C4-2B (cell line): Measurements from ENCODE around the gene GCNT2.
"Not testable (repeated sequence)": the region's sequence is repeated elsewhere in the genome, so short reads cannot be mapped to it uniquely, and the experiment has no call there.

Source experiments
- H3K27ac ChIP-seq: fragments of 450-650 bp; 2 replicates; pipeline ENCODE4 v1.5.1; 2017
- ZFX ChIP-seq: fragments of 450-650 bp; IDR thresholded peaks from 2 replicates; pipeline ENCODE4 v1.6.1; 2017
- TF ChIP-seq, protein P1 (sequence below): fragments of 450-650 bp; conservative IDR thresholded peaks from 2 replicates; pipeline ENCODE4 v1.5.1; 2017; ENCODE audit warnings: mild to moderate bottlenecking

Gene GCNT2

DNA sequence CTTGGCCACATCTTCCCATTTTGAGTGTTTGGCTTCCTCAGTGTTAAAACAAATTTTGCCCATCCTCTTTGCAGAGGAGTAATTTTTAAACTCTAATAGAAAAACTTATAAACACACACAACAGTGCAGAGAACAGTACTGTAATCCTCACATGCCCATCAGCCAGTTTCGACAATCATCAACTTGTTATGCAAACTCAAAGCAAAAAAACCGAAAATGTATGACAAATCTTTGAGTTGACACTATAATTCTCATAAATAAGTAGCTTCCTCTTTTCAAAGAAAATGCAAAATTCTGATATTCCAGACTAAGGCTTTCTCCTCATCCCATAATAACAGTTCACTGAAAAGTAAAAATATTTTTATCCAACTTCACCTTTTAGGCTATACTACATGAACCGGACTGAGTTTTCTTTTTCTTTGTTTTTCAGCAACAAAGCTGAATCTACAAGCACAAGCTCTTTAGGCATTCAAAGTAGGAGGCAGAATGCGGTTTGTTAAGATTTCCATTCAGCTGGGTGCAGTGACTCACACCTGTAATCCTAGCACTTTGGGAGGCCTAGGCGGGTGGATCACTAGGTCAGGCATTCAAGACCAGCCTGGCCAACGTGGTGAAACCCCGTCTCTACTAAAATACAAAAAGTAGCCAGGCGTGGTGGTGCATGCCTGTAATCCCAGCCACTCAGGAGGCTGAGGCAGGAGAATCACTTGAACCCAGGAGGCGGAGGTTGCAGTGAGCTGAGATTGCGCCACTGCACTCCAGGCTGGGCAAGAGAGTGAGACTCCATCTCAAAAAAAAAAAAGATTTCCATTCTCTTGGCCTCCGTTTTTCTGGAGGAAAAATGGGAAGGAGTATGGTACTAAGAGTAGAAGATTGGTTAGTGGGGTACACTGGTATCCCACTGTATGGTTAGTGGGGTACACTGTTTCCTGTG is 74.8 kb downstream of the GCNT2 start:
- TF ChIP-seq, protein P1, sequence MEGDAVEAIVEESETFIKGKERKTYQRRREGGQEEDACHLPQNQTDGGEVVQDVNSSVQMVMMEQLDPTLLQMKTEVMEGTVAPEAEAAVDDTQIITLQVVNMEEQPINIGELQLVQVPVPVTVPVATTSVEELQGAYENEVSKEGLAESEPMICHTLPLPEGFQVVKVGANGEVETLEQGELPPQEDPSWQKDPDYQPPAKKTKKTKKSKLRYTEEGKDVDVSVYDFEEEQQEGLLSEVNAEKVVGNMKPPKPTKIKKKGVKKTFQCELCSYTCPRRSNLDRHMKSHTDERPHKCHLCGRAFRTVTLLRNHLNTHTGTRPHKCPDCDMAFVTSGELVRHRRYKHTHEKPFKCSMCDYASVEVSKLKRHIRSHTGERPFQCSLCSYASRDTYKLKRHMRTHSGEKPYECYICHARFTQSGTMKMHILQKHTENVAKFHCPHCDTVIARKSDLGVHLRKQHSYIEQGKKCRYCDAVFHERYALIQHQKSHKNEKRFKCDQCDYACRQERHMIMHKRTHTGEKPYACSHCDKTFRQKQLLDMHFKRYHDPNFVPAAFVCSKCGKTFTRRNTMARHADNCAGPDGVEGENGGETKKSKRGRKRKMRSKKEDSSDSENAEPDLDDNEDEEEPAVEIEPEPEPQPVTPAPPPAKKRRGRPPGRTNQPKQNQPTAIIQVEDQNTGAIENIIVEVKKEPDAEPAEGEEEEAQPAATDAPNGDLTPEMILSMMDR = no peak
- no peak for TF ChIP-seq ZFX
- no peak overlapping the region for H3K27ac ChIP-seq

DNA sequence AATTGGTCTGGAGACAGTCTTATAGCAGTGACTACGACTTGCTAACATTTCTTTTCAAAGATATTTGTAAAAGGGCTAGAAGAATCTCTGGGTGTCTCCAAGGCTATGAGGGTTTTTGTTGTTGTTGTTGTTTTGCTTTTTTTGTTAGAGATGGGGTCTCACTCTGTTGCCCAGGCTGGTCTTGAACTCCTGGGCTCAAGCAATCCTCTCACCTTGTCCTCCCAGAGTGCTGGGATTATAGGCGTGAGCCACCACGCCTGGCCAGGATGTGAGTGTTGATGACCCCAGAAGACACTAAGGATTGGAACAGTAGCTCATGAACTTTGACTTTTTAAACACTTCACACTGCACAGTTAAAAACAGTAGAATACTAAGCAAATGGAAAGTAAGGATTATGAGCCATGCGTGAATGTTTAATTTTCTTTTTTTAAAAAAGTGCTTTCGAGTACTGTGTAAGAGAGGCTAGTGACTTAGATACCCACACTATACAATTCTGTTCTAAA is 76.4 kb downstream of the GCNT2 start:
- no peak overlapping the region for H3K27ac ChIP-seq
- TF ChIP-seq, protein P1 = no peak
- no peak for TF ChIP-seq ZFX

DNA sequence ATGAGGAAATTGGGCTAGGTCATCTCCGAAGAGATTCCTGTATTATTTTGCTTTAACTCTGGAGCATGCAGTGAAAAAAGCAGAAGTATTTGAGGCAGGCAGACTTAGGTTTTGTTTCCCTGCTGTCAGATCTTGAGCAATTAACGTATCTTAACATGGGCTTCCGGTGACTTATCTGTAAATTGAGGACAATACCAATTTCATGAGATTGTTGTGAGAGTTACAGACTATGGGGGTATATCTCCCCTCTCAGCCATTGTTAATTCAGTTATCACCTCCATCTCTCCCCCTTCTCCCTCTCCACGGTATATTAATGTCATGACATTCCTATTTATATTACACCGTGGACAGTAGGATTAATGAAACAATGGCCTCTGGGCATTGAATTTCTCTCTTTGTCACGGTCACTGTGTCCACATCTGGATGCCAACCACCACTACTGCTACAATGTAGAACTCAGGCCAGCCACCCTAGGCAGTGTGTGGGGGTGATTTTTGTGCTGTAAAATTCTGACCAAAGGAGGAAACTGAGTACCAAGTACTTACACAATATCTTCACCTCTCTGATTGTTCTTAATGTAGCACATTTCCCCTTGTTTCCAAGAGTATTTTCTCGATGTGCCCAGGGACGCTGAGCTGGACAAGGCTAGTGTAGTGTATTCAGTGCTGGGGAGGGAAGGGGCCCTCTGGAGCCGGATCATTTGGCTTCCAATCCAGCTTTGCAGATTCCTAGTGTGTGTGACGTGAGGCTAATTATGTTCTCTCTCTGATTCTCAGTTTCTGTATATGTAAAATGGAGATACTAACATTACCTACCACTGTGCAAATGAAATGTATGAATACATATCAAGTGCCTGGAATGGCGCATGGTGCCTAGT is 77.2 kb downstream of the GCNT2 start:
- TF ChIP-seq ZFX = no peak
- no peak overlapping the region for H3K27ac ChIP-seq

DNA sequence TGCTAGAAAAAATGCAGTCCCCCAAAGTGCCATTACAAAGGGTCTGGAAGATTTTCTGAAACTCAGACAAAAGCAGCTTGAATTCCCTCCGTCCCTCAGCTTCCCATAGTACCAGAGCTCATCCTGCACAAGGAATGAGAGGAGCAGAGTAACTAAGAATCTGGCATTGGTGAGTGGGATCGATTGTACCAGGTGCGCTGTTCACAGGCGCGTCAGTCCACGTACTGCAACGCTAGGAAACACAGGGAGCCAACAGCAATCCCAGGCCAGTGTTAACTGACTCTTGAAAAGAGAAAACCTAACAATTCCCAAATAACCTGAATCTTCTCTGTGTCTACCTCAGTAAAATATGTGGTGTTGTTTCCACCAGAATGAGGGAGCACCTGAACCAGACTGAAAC is 77.9 kb downstream of the GCNT2 start:
- H3K27ac ChIP-seq = no peak overlapping the region
- TF ChIP-seq, protein P1 = no peak
- TF ChIP-seq ZFX = no peak

DNA sequence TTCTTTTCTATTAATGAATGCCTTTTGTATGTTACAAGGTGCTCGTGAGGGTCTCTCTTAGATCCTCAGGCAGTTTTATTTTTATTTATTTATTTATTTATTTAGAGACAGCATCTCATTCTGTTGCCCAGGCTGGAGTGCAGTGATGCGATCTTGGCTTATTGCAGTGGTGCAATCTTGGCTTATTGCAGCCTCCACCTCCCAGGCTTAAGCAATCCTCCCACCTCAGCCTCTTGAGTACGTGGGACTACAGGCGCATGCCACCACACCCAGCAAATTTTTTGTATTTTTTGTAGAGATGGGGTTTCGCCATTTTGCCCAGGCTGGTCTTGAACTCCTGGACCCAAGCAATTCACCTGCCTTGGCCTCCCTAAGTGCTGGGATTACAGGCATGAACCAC is 79.5 kb downstream of the GCNT2 start:
- not testable (repeated sequence) for H3K27ac ChIP-seq

DNA sequence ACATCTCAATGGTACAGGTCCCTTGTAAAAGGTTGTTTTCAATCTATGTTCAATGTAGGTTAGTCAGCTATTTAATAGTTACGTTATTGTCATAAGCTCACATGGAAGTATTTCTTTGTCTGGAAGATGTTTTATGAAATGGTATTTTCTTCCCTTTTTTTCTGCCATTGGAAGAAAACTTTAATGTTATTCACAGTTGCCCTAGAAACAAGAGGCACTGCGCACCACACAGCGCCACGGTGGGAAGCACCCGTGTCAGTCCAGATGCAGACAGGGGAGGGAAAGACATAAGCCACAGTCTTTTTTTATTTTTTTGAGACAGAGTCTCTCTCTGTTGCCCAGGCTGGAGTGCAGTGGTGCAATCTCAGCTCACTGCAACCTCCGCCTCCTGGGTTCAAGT is 82.1 kb downstream of the GCNT2 start:
- H3K27ac ChIP-seq = no peak overlapping the region
- TF ChIP-seq, protein P1 = no peak
- TF ChIP-seq ZFX = no peak

DNA sequence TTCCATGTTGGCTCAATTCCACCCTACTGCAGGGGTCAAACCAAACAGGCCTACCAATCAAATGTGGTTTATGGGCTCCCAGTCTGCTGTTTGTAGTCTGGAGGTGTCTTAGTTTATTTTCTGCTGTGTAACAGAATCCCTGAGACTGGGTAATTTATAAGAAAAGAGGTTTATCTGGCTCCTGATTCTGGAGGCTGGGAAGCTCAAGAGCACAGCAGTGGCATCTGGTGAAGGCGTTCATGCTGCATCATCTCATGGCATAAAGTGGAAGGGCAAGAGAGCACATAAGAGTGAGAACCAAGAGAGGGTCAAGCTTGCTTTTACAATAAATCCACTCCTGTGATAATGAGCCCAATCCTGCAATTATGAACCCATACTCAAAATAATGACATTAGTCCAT is 87.9 kb downstream of the GCNT2 start:
- H3K27ac ChIP-seq = no peak overlapping the region
- TF ChIP-seq ZFX = no peak
- TF ChIP-seq, protein P1 = no peak

DNA sequence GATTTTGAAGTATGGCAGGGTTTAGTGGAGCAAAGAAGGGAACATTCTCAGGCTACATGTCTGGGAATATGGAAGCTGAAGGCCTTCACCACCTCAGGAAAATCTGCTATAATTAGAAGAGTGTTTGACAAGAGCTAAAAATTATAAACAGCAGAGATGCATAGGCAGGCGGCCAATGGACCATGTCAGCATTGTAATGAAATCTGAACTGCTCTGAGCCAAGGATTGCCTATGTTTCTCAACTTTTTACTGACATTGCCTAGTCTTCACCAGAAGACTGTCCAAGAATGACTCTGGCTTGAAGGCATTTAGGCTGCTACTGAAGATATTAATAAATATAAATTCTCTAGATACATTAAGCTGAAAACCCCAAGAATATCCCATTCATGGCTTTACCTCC is 89.1 kb downstream of the GCNT2 start:
- TF ChIP-seq ZFX = no peak
- TF ChIP-seq, protein P1 = no peak

More for the DNA sequence above, 89.1 kb downstream of the GCNT2 start:
- no peak overlapping the region for H3K27ac ChIP-seq
